Ramos (cell line): ENCODE measurements around the gene MAGEF1.

ENCODE experiments used
- in situ Hi-C: fragments of 300-500 bp; cut with MboI; formaldehyde crosslinking; loops from one replicate; pipeline ENCODE4 v1.14.3; 2022; ENCODE audit warnings: low sequenced_read_pairs; ENCODE audit not compliant: unreplicated experiment

Gene MAGEF1

DNA sequence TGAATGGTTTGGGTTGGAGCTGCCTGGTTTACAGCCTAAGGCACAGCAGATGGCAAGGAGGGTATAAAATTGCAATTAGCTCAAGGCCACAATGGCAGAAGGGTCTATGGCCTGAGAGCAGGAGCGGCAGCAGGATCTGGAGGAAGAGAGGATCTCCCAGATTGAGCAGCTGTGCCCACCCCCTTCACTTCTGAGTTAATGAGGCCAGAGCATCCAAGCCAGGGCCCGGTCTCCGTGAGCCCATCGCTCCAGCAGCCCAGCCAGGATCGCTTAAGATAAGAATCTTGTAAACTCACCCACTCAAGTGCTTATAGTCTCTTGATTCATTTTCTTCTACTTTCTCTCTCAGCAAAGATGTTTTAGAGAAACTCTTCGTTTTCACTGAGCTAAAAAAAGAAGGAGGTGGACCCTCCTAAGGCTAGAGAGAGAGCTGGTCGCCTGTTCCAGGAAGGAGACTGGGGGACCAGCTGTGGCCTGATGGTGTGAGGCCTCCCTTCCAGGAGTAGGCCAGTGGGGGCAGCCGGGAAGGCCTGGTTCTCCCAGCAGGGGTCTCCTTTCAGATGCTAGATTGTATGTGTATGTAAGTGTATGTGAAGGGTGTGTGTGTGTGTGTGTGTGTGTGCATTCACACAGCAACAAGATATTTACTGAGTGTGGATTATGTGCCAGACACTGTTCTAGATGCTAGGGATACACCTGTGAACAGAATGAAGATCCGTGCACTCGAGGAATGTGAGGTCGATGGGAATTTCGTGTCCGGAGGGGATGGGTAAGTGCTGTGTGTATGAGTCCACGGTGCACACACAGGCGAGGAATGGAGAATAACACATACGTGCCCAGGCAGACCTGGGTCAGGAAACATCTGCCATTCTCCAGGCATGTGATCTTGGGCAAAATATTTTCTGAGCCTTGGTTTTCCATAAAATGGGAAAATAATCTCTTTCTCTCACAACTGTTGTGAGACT is 18.6 kb downstream of the MAGEF1 start:
- in situ Hi-C loops = no loop called here

DNA sequence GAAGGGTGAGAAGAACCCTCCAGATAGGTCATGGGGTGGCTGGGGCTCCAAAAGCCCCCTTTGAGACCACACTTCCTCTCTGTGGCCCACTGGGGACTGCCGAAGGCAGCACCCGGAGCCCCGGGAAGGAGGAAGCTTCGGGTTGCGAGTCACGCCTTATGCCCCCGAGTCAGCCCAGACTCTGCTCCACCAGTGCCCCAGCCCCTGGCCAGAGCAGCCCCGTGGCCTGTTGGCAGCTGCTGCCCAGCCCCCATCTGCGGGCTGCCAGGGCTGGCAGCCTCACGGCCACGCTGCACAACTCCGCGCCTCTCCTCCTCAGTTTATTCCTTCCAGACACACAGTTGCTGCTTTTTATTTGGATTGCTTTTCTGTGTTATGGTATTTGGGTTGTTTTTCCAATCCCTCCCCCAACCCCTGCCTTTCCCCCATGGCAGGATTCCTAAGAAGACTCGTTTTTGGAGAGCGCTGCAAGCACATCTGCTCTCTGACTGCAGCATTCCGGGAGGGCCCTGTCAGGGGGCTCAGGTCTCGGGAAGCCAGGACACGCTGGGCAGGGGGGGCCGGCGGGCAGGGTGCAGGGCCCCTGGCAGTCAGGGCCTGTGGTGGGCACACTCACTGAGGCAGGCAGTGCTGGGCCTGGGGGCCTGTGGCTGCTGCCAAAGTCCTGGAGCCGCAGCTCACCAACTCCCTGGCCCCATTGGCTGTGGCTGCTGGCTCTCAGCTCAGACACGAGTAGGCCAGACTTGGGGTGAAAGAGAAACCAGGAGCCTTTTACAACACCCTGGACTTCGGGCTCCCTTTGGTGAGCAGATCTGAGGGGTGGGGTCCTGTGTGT is 20.2 kb downstream of the MAGEF1 start:
- in situ Hi-C loops = no loop called here

DNA sequence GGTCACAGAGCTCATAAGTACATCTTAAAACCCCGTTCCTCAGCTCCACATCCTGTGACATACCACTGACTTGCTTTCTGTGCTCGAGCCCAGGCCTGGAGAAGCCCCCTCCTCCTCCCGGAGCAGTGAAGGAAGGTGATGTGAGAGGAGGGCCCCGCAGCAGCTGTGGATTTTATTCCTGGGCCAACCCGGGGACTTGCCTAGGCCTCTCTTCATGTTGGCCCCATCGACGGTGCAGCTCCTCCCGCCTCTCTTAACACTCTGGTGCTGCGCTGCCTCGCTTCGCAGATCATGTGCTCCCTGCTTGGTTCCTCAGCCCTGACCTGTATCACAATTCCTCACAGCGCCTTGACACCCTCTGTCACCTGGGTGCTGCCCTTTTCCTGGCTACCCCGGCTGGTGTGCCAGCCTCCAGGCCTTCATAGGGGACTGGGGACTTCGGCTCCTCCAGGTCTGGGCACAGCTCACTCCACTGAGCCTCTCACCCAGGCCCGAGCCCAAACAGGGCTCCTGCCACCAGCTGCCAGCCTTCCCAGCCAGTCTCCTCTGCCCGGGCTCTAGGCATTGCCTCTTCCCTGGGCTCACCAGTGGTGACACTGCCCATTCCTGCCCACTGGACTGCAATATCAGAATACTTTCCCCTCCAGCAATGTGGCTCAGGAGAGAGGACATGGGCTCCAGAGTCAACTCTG is 21.5 kb downstream of the MAGEF1 start:
- in situ Hi-C loops = no loop called here

DNA sequence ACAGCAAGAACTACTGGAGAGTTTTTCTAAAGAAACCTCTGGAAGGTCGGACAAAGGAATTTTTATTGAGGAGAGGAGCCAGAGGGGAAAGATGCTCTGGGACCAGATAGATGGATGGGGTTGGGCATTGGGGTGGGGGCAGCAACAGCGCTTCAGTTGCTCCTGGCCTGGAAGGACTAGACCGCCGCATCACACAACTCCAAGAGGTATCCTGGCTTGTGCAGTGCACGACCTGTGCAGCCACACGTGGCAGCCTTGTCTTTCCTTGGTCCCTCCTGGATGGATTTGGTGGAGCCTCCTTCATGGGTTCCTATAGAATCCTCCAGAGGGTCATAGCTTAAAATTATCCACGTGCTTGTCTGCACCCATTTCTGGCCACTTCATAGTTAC is 23.0 kb downstream of the MAGEF1 start:
- in situ Hi-C loops = no loop called here

DNA sequence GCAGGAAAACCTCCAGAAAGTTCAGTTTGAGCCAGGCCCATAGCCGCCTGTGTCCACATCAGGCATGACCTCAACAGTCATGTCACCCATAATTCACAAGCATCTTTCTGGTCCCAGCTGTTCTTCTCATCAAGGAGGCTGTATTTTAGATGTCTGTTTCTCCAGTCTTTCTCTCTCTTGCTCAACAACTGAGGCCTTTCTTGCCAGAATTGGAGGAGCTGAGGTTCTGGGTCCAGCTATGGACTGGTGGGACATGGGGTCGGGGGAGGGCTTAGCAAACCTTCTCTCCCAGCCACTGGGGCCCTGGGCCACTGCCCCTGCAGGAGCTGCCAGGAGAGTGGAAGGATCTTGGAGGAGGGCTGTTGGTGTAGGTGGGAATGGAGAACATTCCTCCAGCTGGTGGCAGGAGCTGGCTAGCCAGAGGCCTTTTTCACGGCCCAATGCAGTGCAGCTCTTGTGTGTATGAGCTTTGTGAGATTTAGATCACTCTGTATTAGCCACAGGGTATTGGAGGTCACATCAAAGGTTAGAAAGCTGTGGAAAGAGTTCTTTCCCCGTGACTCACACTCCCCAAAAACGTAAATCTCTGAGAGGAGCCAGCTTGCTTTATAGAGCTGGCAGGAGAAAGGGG is 23.5 kb downstream of the MAGEF1 start:
- in situ Hi-C loops = no loop called here

DNA sequence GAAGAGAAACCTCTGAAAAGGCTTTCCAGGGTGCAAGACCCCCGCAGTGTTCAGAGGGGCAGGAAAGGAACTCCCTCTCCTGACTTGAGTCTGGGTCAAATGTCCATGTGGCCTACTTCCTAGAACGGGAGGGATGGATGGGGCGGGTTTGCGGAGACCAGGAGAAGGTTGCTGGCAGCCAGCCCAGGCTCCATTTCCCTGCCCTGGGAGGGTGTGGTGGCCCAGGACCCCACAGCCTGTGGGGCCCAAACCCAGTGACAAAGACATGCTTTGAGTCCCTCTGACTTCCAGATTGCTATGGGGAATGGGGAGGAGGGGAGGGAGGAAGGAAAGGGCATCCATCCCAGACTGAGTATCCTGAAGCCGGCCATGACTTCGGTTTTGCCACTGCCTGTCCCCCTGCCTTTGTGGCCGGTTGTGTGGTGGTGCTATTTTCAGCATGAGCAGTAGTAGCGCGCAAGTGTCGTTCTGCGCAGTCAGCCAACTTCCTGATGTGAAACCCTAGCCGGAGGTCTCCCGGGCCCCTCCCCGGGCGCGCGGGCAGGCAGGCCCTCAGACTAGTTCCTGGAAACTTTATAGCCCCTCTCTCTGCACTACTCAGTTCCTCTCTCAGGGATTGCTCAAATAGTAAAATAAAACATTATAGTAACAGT is 24.4 kb downstream of the MAGEF1 start:
- in situ Hi-C loops = no loop called here

DNA sequence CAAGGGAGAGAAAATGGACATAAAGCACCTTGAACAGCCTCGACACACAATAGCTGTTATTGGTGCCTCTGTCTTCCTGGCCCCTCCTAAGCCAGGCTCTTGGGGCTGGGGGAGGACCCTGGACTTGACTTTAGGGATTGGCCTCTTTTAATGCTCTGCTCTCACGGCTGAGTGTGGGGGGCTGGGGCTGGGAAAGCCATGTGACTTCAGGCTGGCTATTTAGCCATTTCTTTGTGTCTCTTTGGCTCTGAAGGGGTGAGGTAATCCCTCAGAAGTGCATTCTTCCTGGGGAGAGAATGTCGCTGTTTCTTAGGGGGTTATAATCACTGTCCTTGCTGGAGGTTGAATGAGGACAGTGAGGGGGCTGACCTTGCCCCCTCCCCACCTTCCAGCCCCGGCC is 26.2 kb downstream of the MAGEF1 start:
- in situ Hi-C loops = no loop called here

DNA sequence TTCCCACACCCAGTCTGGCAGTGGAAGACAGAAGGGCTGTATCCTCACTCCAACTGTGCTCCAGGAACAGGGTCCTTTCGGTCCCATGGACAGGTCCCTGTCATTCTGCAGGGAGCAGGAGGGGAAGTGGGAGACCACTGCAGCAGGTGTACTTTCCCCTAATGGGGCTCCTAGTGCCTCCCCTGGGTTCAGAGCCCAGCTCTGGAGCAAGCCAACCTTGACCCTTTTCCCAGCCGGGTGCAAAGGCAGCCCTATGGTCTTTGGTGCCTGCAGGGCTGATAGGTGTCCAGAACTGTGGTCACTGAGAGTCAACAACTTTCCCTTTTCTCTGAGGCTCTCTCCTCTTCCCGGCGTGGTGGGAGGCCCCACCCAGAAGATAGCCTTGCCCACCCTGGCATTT is 26.8 kb downstream of the MAGEF1 start:
- in situ Hi-C loops = no loop called here

DNA sequence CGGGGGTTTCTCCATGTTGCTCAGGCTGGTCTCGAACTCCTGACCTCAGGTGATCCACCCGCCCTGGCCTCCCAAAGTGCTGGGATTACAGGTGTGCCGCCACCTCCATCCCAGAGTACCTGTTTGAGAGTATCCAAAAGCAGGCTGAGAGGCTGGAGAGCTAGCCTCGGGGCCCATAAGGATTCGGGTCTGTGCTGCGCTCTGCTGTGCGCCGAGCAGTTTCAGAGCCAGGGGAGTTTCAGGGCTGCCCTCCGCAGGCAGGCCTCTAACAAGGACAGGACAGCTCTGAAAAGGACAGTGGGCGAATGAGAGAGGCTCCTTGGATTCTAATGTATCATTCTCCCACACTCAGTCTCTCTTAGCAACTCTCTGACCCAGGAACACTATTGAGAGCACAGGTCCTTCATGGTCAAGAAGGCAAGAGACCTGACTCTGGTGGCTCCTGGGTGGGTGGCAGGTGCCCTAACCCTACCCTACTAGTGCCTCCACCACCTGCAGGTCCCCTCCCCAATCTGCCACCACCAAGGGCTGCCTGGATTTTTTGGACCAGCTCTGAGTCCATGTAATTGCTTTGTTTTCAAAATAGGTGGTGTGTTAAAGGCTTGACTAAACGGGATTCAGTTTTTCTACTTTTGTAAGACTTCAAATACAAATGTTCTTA is 27.8 kb downstream of the MAGEF1 start:
- in situ Hi-C loops = no loop called here

DNA sequence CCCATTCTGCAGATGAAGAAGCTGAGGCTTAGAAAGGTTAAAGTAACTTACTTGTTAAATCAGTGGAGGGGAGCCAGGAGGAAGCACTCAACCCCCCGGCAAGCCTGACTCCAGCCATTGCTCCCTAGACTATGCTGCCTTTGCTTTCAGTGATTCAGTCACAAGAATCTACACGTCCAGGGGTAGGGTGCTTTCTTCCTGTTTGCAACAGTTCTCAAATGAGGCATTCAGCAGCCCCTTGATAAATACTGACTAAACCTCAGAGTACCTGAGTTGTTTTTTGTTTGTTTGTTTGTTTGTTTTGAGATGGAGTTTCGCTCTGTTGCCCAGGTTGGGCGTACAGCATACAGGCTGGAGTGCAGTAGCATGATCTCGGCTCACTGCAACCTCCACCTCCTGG is 28.6 kb downstream of the MAGEF1 start:
- in situ Hi-C loops = no loop called here

DNA sequence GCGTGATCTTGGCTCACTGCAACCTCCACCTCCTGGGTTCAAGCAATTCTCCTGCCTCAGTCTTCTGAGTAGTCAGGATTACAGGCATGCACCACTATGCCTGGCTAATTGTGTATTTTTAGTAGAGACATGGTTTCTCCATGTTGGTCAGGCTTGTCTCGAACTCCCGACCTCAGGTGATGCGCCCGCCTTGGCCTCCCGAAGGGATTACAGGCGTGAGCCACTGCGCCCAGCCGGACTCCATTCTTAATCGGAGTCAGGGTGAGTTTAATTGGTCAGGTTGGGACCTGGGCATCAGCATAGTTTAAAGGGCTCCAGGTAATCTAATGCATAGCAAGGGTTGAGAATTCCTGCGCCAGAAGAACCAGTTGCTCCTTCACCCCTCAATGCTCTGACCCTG is 29.2 kb downstream of the MAGEF1 start:
- in situ Hi-C loops = no loop called here

DNA sequence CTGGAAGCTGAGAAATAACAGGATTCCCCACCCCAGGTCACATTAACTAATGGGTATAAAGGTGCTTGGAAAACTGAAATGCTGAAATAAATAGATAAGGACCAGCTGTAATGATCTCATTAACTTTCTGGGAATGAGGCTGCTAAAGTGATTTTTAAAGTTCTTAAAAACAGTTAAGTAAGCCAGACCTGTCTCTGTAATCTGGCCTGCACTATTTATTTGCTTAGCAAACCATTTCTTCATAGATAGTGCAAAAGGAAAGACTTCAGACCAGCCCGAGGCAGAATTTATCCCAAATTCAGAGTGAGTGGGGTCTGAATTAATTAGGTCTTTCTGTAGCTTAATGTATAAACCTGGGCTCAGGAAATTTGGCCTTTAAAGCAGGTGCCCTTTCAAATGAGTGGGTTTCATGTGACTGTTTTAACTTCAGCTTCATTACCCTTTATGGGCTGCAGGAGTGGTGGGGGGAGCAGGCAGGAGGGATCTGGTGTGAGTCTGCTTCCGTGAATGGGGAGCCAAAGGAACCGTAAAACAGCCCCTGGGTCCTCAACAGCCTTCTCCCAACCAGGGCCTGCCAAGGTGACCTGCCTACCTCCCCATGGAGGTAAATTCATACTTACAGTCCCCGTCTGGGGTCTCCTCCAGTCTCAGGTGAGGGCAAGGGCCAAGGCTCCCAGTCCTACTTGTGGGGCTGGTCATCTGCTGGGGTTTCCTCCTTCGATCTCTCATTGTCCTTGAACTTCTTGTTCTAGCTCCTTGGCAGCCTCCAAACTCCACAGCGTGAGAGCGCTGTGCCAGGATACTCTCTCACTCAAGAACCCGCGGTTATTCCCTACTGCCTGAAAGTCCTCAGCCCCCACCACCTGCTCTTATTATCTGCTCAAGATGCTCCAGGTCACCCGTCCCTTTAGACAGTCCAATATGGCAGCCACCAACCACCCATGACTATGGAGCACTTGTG is 31.2 kb downstream of the MAGEF1 start:
- in situ Hi-C loops = no loop called here

DNA sequence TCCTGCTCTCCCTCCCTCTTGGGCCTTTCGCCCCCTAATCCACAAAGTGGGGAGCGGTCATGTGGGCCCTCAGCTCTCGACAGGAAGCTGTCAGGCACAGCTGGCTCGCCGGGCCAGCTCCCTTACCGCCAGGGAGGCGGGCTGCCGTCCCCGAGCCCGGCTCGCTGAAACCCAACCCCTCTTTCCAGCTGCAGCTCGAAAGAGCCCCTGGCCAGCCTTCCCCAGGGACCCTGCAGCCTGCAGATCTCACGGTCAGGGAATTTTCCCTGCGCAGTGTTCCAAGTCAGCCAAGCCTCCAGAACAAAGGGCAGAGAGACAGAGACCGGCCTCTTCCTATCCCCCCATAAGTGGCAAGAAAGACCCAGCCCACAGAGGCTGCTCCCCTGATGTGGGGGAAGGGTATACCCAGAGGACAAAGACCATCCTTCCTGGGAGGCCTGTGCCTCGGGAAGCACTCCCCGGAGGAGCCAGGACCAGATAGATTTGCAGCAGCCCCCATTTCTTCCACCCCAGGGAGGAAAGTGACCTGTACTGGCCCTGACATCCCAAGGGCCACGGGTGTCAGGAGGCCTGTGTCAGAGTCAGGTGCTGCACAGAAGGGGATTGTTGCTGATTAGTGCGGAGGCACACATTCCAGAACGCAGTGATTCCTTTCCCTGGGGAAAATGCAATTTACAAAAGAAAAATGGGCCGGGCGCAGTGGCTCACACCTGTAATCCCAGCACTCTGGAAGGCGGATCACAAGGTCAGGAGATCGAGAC is 32.6 kb downstream of the MAGEF1 start:
- in situ Hi-C loops = no loop called here

DNA sequence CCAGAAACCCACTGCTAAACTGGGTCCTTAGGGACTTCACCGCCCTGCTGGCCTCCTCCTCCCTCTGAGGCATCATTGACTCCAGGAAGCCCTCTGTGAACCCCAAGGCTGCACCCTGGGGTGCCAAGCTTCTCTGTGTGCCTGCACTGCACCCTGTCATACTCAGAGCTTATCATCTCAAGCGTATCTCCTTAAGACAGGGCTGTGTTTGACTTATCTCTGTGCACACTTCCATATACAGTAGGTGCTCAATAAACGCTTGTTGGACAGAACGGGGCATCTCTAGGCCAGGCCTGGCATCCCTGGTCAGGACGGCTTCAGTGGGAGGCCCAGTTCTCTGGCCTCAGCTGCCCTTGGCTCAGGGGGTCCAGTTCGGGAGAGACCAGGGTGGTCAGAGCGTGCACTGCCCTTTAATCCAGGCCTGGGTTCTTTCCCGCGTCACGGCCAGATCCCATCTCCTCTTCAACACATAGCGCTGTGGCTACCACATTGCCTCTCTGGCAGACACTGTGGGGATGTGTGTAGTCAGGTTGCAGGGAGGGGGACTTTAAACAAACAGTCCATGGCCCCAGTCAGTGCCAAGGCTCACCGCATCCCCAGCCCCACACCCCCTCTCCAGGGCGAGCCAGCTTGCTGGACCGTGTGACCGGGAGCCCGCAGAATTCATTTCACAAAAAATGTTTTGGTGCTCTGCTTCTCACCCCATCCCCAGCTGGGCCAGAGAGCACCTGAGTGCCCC is 33.4 kb downstream of the MAGEF1 start:
- in situ Hi-C loops = no loop called here

DNA sequence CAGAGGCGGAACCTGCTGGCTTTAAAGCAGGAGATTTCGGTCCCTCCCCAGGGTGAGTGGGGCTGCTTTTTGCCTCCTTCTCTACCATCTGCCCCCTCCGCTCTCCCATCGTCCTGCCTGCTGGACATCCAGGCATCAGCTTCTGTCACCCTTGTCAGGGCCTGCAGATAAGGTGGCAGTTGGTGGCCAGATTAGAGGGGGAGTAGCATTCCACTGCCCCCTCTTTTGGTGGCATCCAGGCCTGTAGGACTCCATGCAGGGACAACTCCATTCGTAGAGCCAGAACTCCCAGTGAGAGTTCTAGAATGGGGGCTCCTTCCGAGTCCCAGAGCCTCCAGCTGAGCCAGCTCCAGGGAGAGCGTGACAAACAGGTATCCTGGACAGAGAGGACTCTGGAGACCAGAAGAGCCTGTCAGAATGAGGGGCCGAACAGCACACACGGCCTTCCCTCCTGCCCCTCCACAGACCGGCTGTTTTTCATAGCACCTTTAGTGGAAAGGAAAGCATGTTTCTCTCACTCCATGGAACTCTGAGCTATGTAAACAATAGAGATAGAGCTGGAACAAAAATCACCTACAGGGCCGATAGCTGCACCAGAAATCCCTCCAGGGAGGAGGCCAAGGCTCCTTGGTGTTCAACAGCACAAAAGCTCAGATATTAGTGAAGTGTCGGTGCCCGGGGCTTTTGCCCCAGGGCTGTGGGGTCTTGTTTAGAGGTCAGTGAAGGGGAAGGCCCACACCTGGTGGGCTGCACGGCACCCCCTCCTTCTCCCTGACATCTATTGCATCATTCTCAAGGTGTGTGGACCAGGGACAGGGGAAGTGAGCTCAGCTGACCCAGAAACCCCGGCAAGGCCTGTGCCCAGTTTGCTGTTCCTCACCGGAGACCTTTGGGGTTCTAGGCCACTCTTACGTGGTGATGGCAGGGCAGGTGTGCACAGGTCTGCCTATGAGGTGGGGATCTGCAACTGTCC is 34.2 kb downstream of the MAGEF1 start:
- in situ Hi-C loops = no loop called here

DNA sequence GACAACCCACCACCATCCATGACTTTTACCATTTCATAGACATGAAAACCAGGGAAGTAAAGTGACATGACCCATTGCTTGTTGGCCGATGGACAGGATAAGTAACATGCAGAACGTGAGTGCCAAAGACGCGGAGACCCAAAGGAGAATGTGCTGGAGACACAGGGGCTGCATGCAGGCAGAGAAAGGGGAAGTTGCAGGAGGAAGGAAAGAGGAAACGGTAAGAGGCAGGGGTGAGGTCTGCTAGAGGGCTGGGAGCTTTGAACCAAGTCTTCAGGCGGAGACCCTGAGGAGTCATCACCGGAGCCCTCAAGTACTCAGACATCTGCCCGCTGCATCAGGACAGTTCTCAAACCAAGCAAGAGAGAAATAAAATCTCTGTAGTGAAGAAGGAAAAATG is 34.9 kb downstream of the MAGEF1 start:
- in situ Hi-C loops = no loop called here
